Natural killer cell (primary cell): ENCODE measurements around the gene EFNB2. TPM values are rescaled to one million over a fixed set of nuclear protein-coding genes. Genes with fewer than 3 reads are reported as not detected.

Source experiments
- ATAC-seq, 3 donors: fragments of 150-1000 bp in 2 of 3; fragments of 200-7000 bp in 1 of 3; cut with Tn5 transposase; 1 replicate in 1 of 3; 2 replicates in 2 of 3; pipeline ENCODE4 v1.10.0; 2021; ENCODE audit warnings: mild to moderate bottlenecking in 2 of 3, moderate library complexity in 2 of 3
- DNase-seq, 2 donors: peaks; one replicate each; pipeline versions ENCODE4 v3.0.0 to v3.0.0-alpha.2; 2013 to 2021; ENCODE audit warnings: mixed read lengths in 1 of 2
- H3K27ac ChIP-seq: one replicate; pipeline ENCODE4 v1.5.1; 2013; ENCODE audit warnings: mild to moderate bottlenecking, low read length
- H3K27me3 ChIP-seq: one replicate; pipeline ENCODE4 v1.6.1; 2013; ENCODE audit warnings: low read length; ENCODE audit not compliant: control insufficient read depth, insufficient read depth
- H3K36me3 ChIP-seq: one replicate; pipeline ENCODE4 v1.6.1; 2013; ENCODE audit warnings: low read length; ENCODE audit not compliant: control insufficient read depth, insufficient read depth
- H3K4me1 ChIP-seq: one replicate; pipeline ENCODE4 v1.6.1; 2013; ENCODE audit warnings: low read length; ENCODE audit not compliant: control insufficient read depth, insufficient read depth
- H3K4me3 ChIP-seq: one replicate; pipeline ENCODE4 v1.5.1; 2013; ENCODE audit warnings: low read length
- H3K9me3 ChIP-seq: one replicate; pipeline ENCODE4 v1.6.1; 2013; ENCODE audit warnings: low read length; ENCODE audit not compliant: control insufficient read depth, insufficient read depth
- H3K27ac Mint-ChIP-seq, 2 donors: one replicate each; pipeline ENCODE4 v1.8.0; 2022; ENCODE audit warnings: mild to moderate bottlenecking in 2 of 2, mixed read lengths in 2 of 2, moderate library complexity in 1 of 2
- H3K27me3 Mint-ChIP-seq, 2 donors: one replicate each; pipeline ENCODE4 v1.8.0; 2022; ENCODE audit warnings: low read depth in 2 of 2, mixed read lengths in 2 of 2
- H3K36me3 Mint-ChIP-seq: one replicate; pipeline ENCODE4 v1.8.0; 2022; ENCODE audit warnings: mixed read lengths
- H3K4me1 Mint-ChIP-seq, 2 donors: one replicate each; pipeline ENCODE4 v1.8.0; 2022; ENCODE audit warnings: mixed read lengths in 2 of 2
- H3K4me3 Mint-ChIP-seq: one replicate; pipeline ENCODE4 v1.8.0; 2022; ENCODE audit warnings: mild to moderate bottlenecking, moderate library complexity, mixed read lengths
- H3K9me3 Mint-ChIP-seq, 2 donors: one replicate each; pipeline ENCODE4 v1.8.0; 2022; ENCODE audit warnings: mixed read lengths in 2 of 2
- CTCF ChIP-seq: fragments of 200-600 bp; IDR thresholded peaks from one replicate; pipeline ENCODE4 v1.8.0; 2022; ENCODE audit warnings: antibody characterized with exemption
- WGBS: methylation state at CpG from one replicate; pipeline ENCODE4 v1.1.7; 2013; ENCODE audit warnings: missing lambda C conversion rate; ENCODE audit not compliant: insufficient coverage; 5-methylcytosine and 5-hydroxymethylcytosine counted together
- intact Hi-C: fragments of 100-400 bp; cut with micrococcal nuclease; formaldehyde crosslinking; loops from one replicate; pipeline ENCODE4 v1.14.2; 2022
- total RNA-seq, 4 donors: library from RNA; stranded (reverse); fragments of 120-200 nt in 1 of 4; gene quantifications; one replicate each; pipeline versions ENCODE4 v1.2.3 to v1.2.4, GENCODE V29; 2013 to 2022

The EFNB2 gene
- total RNA-seq, 3 donors from 2014 or later (not counting 1 experiment from before 2014, with no cell fraction given), result 0.16 to 0.33 (median 0.33) TPM

DNA sequence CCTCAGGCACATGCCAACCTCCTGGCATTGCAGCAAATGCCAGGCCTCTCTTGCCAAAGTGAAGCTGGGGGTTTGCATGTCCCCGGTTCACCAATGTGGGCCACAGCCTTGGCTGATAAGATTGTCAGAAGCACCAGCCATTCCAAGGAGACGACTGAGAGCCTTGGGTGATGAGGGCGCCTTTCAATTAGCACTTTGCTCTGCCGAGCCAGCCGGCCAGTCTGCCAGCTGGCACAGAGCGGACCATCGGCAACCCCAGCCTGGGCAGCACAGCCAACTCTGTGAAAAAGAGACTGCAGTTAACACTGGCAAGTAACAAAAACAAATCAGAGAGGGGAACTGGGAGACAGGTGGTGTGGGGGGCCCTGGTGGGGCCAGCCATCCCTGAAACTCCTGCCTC lies 67.3 kb downstream of the EFNB2 start:
- intact Hi-C loops, result no loop called here
- WGBS, result 93% methylated on average over 7 of the region's 7 CpGs
- H3K27me3 Mint-ChIP-seq, result peaks cover 0 to 3% of the 10 kb centered on the region in 2 donors
- no peaks in the 10 kb centered on the region for H3K36me3 Mint-ChIP-seq
- H3K4me1 ChIP-seq, result no peaks in the 10 kb centered on the region
- DNase-seq (no peak), ATAC-seq (no peak)
- no peaks in the 10 kb centered on the region for H3K27me3 ChIP-seq
- no peak overlapping the region for H3K4me3 ChIP-seq
- no peaks in the 10 kb centered on the region for H3K36me3 ChIP-seq
- H3K27ac ChIP-seq, result no peak overlapping the region
- no peak for TF ChIP-seq CTCF
- no peaks in the 10 kb centered on the region for H3K9me3 ChIP-seq
- H3K4me1 Mint-ChIP-seq, result no peaks in the 10 kb centered on the region
- no peak overlapping the region for H3K4me3 Mint-ChIP-seq
- H3K27ac Mint-ChIP-seq, result no peak overlapping the region
- H3K9me3 Mint-ChIP-seq, result no peaks in the 10 kb centered on the region

- H3K27me3 ChIP-seq, result no peaks in the 10 kb centered on the region
- no peaks in the 10 kb centered on the region for H3K36me3 Mint-ChIP-seq
- H3K9me3 ChIP-seq, result no peaks in the 10 kb centered on the region
- no peak overlapping the region for H3K4me3 ChIP-seq
- no peaks in the 10 kb centered on the region for H3K9me3 Mint-ChIP-seq
- H3K4me1 ChIP-seq, result no peaks in the 10 kb centered on the region
- H3K27ac Mint-ChIP-seq, result no peak overlapping the region
- no peaks in the 10 kb centered on the region for H3K36me3 ChIP-seq
- 83% methylated on average over 10 of the region's 10 CpGs for WGBS
- no peak for DNase-seq
- H3K4me3 Mint-ChIP-seq, result no peak overlapping the region
- H3K27ac ChIP-seq, result no peak overlapping the region
- TF ChIP-seq CTCF, result no peak
- no peak for ATAC-seq
- intact Hi-C loops, result no loop called here
- no peaks in the 10 kb centered on the region for H3K4me1 Mint-ChIP-seq
- peaks cover 0 to 3% of the 10 kb centered on the region in 2 donors for H3K27me3 Mint-ChIP-seq
Measured at GRCh38 chr13:106467427-106468122, 67.9 kb downstream of the EFNB2 start.

- H3K4me3 ChIP-seq, result no peak overlapping the region
- H3K27me3 ChIP-seq, result no peaks in the 10 kb centered on the region
- no peaks in the 10 kb centered on the region for H3K9me3 ChIP-seq
- Mint-ChIP-seq H3K27me3 (peaks cover 0 to 3% of the 10 kb centered on the region in 2 donors), H3K36me3 (no peaks in the 10 kb centered on the region), H3K9me3 (no peaks in the 10 kb centered on the region), H3K27ac (no peak overlapping the region), H3K4me1 (no peaks in the 10 kb centered on the region), H3K4me3 (no peak overlapping the region)
- 91% methylated on average over 5 of the region's 7 CpGs for WGBS
- H3K4me1 ChIP-seq, result no peaks in the 10 kb centered on the region
- ATAC-seq (no peak), DNase-seq (no peak)
- H3K27ac ChIP-seq, result no peak overlapping the region
- intact Hi-C loops, result no loop called here
- TF ChIP-seq CTCF, result no peak
- no peaks in the 10 kb centered on the region for H3K36me3 ChIP-seq
Measured at GRCh38 chr13:106466691-106467426, 68.6 kb downstream of the EFNB2 start.
